Psoas muscle (tissue), 8 donors: ENCODE data around the gene INTS6. TPM values are rescaled to one million over a fixed set of nuclear protein-coding genes. Genes with fewer than 3 reads are reported as not detected.

Experiments
- ATAC-seq, 4 donors: fragments of 200-7000 bp; cut with Tn5 transposase; one replicate each; pipeline ENCODE4 v1.9.1; 2020; ENCODE audit warnings: moderate library complexity in 3 of 4, mild to moderate bottlenecking in 2 of 4
- DNase-seq, 2 donors: peaks; one replicate each; pipeline ENCODE4 v3.0.0-alpha.2; 2020
- H3K27ac ChIP-seq: fragments of 200-600 bp; one replicate; pipeline ENCODE4 v1.8.0; 2022
- H3K27me3 ChIP-seq, 3 donors: fragments of 200-600 bp in 1 of 3; one replicate each; pipeline versions ENCODE4 v1.6.1 to v1.8.0; 2013 to 2022; ENCODE audit warnings: low read length in 2 of 3, mild to moderate bottlenecking in 2 of 3, moderate library complexity in 1 of 3; ENCODE audit not compliant: insufficient read depth in 3 of 3
- H3K36me3 ChIP-seq, 2 donors: fragments of 200-600 bp in 1 of 2; one replicate each; pipeline versions ENCODE4 v1.6.1 to v1.8.0; 2013 to 2022; ENCODE audit warnings: low read depth in 1 of 2, mild to moderate bottlenecking in 1 of 2, moderate library complexity in 1 of 2; ENCODE audit not compliant: insufficient read depth in 1 of 2
- H3K4me1 ChIP-seq: fragments of 200-600 bp; one replicate; pipeline ENCODE4 v1.8.0; 2022
- H3K4me3 ChIP-seq: fragments of 200-600 bp; one replicate; pipeline ENCODE4 v1.8.0; 2022; ENCODE audit warnings: mild to moderate bottlenecking
- H3K9me3 ChIP-seq: fragments of 200-600 bp; one replicate; pipeline ENCODE4 v1.8.0; 2022
- WGBS, 3 donors: extraction: QIAGEN DNeasy Blood & Tissue Kit; methylation state at CpG; one replicate each; pipeline versions ENCODE4 v1.1.6 to v1.1.7; 2013; 5-methylcytosine and 5-hydroxymethylcytosine counted together
- intact Hi-C, 2 donors: fragments of 100-400 bp; cut with DNase I; formaldehyde crosslinking; loops; one replicate each; pipeline versions ENCODE4 v1.11.0 to v1.14.2; 2022
- polyA plus RNA-seq, 3 donors: library from polyadenylated mRNA; stranded (reverse); fragments of 200-250 nt; gene quantifications; one replicate each; pipeline ENCODE4 v1.2.3, GENCODE V29; 2013
- total RNA-seq, 4 donors: library from RNA; stranded (reverse); fragmentation: NEBNext Ultra II Directional in 2 of 4; extraction: Animal tissue kit (Norgen Biotek cat#: 25700) in 2 of 4; gene quantifications; one replicate each; pipeline versions ENCODE4 v1.2.1 to v1.2.4, GENCODE V29; 2021 to 2023
- TF ChIP-seq, protein P1 (sequence below): fragments of 200-600 bp; IDR thresholded peaks from one replicate; pipeline ENCODE4 v1.8.0; 2022; ENCODE audit warnings: antibody characterized with exemption
- donor health status: healthy with polysubstance abuse.
- donor health status: DM: no; HTN: no; CAD: no; lungs with moderate emphysema.
- donor health status: Bipolar disorder and iron deficiency.
- donor health status: healthy.
- donor health status: DM: yes; HTN: yes; CAD: no.
- donor health status: DM: no; HTN: no; CAD: no.
- donor health status: DM: no; HTN: no; CAD: no.
- donor health status: DM: yes; HTN: yes; CAD: no.

INTS6 gene
- total and polyA plus RNA-seq, 7 donors = 6.4 to 19.2 (median 14.4) TPM

DNA sequence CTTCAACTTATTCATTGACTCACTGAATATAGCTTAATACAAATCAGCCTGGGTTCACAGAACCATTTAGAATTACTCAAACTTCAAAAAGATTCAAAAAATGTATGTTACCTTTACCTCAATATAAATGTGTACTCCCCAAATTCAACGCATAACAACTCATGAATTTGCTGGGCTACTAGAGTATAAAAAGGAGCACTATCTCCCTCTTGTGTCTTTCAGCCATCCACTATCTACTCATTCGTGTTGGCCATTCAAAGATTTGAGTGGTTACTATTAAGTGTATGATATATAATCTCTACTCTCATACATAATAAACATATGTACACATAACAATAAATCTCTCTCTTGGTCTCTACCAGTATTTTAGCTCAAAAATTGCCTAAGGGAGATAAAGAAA is 20.3 kb downstream of the INTS6 start:
- WGBS, 3 donors = 77 to 84% (median 80%) methylated on average over 2 of the region's 2 CpGs

GRCh38 chr13:51426982-51427381 is 25.9 kb downstream of the INTS6 start:
- intact Hi-C loops = no loop called here

More for the DNA sequence above, 20.3 kb downstream of the INTS6 start:
- TF ChIP-seq, protein P1, sequence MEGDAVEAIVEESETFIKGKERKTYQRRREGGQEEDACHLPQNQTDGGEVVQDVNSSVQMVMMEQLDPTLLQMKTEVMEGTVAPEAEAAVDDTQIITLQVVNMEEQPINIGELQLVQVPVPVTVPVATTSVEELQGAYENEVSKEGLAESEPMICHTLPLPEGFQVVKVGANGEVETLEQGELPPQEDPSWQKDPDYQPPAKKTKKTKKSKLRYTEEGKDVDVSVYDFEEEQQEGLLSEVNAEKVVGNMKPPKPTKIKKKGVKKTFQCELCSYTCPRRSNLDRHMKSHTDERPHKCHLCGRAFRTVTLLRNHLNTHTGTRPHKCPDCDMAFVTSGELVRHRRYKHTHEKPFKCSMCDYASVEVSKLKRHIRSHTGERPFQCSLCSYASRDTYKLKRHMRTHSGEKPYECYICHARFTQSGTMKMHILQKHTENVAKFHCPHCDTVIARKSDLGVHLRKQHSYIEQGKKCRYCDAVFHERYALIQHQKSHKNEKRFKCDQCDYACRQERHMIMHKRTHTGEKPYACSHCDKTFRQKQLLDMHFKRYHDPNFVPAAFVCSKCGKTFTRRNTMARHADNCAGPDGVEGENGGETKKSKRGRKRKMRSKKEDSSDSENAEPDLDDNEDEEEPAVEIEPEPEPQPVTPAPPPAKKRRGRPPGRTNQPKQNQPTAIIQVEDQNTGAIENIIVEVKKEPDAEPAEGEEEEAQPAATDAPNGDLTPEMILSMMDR = no peak
- Histone ChIP-seq H3K27ac (no peak overlapping the region), H3K4me3 (no peak overlapping the region), H3K4me1 (peaks cover 5% of the 10 kb centered on the region), H3K9me3 (no peaks in the 10 kb centered on the region), H3K36me3 (peaks cover 0 to 19% of the 10 kb centered on the region in 2 donors), H3K27me3 (no peaks in the 10 kb centered on the region)
- DNase-seq = no peak
- intact Hi-C loops = loop anchor here in 1 of 2 donors (10.0 kb wide), 1 partner anchor 362 kb away; no protein-coding TSS in a partner anchor
- no peak for ATAC-seq

GRCh38 chr13:51425410-51426042 is 27.3 kb downstream of the INTS6 start:
- Histone ChIP-seq H3K9me3 (no peaks in the 10 kb centered on the region), H3K27ac (no peak overlapping the region), H3K36me3 (peaks cover 0 to 19% of the 10 kb centered on the region in 2 donors), H3K4me1 (peaks cover 31% of the 10 kb centered on the region), H3K4me3 (no peak overlapping the region), H3K27me3 (no peaks in the 10 kb centered on the region)
- no peak for DNase-seq
- WGBS, 3 donors = 47 to 59% (median 48%) methylated on average over 4 of the region's 4 CpGs
- TF ChIP-seq, protein P1 = no peak
- intact Hi-C loops = no loop called here
- peak; percentile 71 to 98 (median 87) for ATAC-seq

More at GRCh38 chr13:51426982-51427381, 25.9 kb downstream of the INTS6 start:
- Histone ChIP-seq H3K4me3 (no peak overlapping the region), H3K4me1 (peaks cover 33% of the 10 kb centered on the region), H3K9me3 (no peaks in the 10 kb centered on the region), H3K36me3 (peaks cover 0 to 19% of the 10 kb centered on the region in 2 donors), H3K27ac (no peak overlapping the region), H3K27me3 (no peaks in the 10 kb centered on the region)
- ATAC-seq (no peak), DNase-seq (no peak)
- TF ChIP-seq, protein P1 = no peak

GRCh38 chr13:51423766-51424165 is 29.1 kb downstream of the INTS6 start:
- Histone ChIP-seq H3K27ac (no peak overlapping the region), H3K27me3 (no peaks in the 10 kb centered on the region), H3K36me3 (peaks cover 0 to 3% of the 10 kb centered on the region in 2 donors), H3K4me1 (peaks cover 27% of the 10 kb centered on the region), H3K4me3 (no peak overlapping the region), H3K9me3 (no peaks in the 10 kb centered on the region)
- DNase-seq = no peak
- intact Hi-C loops = no loop called here
- TF ChIP-seq, protein P1 = no peak
- no peak for ATAC-seq

GRCh38 chr13:51422484-51422883 is 30.4 kb downstream of the INTS6 start:
- no peak overlapping the region for H3K27ac ChIP-seq
- H3K4me1 ChIP-seq = peaks cover 27% of the 10 kb centered on the region
- TF ChIP-seq, protein P1 = no peak
- no peak for ATAC-seq
- no peak for DNase-seq
- no peaks in the 10 kb centered on the region for H3K27me3 ChIP-seq
- H3K4me3 ChIP-seq = no peak overlapping the region
- H3K36me3 ChIP-seq = no peaks in the 10 kb centered on the region
- no peaks in the 10 kb centered on the region for H3K9me3 ChIP-seq
- WGBS, 3 donors = 74 to 90% (median 79%) methylated on average over 1 of the region's 1 CpG
- intact Hi-C loops = no loop called here
